ENCODE results near the gene RNASE7.

DNA sequence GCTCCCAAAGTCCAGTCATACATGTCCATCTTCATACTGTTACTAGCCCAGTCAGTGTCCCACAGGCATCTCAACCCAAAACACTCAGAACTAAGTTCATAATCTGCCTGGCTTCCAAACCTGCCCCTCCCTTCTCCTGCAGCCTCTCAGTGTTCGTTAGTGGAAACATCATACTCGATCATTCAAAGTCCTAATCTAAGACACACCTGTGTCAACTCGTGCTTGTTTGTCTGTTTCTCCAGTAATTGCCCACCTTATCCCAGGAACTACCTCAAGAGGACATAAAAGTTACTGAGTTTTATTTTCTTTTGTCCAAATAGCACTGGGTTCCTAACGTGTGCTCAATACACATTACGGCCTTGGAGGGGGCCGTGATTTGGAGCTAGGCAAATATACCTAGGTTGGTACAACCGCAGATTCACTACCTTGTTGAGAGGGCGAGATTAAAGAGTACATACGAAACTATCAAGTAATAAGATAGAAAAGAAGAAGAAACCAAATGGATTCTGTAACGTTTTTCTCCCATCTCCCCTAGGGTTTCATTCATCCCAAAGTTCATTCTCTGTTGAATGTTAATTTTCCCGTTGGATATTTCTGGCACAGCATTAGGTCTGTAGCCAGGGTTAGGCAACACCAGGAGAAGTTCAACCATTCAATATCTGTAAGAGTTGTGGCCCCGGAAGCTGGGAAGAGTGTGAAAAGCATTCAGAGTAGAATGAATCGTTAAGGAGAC, 18.6 kb downstream of the RNASE7 start:
- TF ChIP-seq CTCF (IDR thresholded peaks at IDR 0.05) (no peak), POLR2A (IDR thresholded peaks at IDR 0.05) (no peak)
